ENCODE results near the gene NOX4.
"Not testable (repeated sequence)": the region's sequence is repeated elsewhere in the genome, so short reads cannot be mapped to it uniquely, and the experiment has no call there.

GRCh38 chr11:89303029-89303428 lies 188.1 kb downstream of the NOX4 start:
- TF ChIP-seq GTF2F1 (IDR thresholded peaks at IDR 0.05; ENCODE audit: borderline replicate concordance, low read depth, low read length); EZH2 (IDR thresholded peaks at IDR 0.05; ENCODE audit: low read depth, low read length, severe bottlenecking); TAF1 (IDR thresholded peaks at IDR 0.05; ENCODE audit: low read depth, low read length); RFX5 (IDR thresholded peaks at IDR 0.05; ENCODE audit: borderline replicate concordance, low read depth, low read length); SP1 (IDR thresholded peaks at IDR 0.05; ENCODE audit: low read depth, low read length); CBX8 (IDR thresholded peaks at IDR 0.05; ENCODE audit: borderline replicate concordance, low read depth, low read length); KDM1A (IDR thresholded peaks at IDR 0.05; ENCODE audit: borderline replicate concordance, low read length); RAD21 (IDR thresholded peaks at IDR 0.05 in 1 of 2, conservative IDR thresholded peaks at IDR 0.05 in 1 of 2; ENCODE audit: low read depth in 2 of 2, low read length in 2 of 2); SIN3A (conservative IDR thresholded peaks at IDR 0.05 in 1 of 2, IDR thresholded peaks at IDR 0.05 in 1 of 2; ENCODE audit: low read depth in 1 of 2, low read length in 2 of 2): not testable (repeated sequence)
- TF ChIP-seq, protein P1, sequence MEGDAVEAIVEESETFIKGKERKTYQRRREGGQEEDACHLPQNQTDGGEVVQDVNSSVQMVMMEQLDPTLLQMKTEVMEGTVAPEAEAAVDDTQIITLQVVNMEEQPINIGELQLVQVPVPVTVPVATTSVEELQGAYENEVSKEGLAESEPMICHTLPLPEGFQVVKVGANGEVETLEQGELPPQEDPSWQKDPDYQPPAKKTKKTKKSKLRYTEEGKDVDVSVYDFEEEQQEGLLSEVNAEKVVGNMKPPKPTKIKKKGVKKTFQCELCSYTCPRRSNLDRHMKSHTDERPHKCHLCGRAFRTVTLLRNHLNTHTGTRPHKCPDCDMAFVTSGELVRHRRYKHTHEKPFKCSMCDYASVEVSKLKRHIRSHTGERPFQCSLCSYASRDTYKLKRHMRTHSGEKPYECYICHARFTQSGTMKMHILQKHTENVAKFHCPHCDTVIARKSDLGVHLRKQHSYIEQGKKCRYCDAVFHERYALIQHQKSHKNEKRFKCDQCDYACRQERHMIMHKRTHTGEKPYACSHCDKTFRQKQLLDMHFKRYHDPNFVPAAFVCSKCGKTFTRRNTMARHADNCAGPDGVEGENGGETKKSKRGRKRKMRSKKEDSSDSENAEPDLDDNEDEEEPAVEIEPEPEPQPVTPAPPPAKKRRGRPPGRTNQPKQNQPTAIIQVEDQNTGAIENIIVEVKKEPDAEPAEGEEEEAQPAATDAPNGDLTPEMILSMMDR (IDR thresholded peaks at IDR 0.05; ENCODE audit: control extremely low read depth in 1 of 3, insufficient read depth in 1 of 3, low read depth in 1 of 3, low read length in 3 of 3): not testable (repeated sequence)

Measured in H1 (cell line).